GM21390 (cell line): ENCODE measurements around the gene AASS.

Source experiments
- ATAC-seq: cut with Tn5 transposase; IDR thresholded peaks from one replicate; pipeline ENCODE4 v1.9.1; 2021; ENCODE audit not compliant: unreplicated experiment

The AASS gene

DNA sequence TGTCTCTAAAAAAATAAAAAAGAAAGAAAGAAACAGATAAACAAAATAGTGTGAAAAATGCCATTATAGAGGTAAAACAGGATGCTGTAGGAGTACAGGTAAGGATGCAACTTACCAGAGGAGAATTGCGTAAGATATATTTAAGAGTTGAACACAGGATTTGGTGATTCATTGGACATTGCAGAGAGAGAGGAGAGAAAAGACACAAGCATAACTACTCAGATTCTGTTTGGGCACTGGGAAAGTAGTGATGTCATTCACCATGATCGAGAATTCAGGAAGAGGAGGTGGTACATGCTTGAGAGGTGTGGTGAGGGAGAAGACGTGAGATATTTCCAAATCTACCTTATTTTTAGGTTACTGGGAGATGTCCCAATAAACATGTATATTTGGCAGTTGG, 97.6 kb downstream of the AASS start:
- no peak for ATAC-seq

DNA sequence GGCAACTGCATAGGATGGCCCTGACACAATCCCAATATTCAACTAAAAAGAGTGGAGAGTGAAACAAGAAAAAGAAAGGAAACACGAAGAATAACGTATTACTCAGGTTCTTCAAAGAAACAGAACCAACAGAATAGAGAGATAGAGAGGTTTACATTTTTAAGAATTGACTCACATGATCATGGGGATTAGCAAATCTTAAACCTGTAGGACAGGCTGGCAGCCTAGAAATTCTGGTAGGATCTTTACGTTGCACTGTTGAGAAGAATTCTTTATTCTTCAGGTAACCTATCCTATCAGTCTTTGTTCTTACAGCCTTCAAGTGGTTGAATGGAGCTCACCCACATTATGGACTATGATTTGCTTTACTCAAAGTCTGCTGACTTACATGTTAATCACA, 103.9 kb downstream of the AASS start:
- ATAC-seq: no peak

DNA sequence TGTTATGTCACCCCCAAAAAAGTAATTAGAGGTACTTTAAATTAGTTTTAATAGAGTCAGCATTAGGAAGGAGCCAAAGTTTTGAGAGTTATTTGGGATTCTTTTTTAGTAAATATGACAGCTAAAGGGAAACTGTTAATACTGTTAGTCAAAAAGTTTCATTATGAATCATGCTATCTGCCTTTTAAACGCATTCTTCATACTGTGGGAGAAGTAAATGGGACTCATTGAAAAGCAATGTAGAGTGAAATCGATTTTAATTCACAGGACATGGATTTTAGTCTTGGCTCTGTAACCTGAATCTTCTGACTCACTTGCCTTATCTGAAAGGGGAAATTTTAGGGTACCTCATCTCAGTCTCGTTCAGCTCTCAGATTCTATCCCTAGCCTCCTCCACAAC, 105.1 kb downstream of the AASS start:
- no peak for ATAC-seq

DNA sequence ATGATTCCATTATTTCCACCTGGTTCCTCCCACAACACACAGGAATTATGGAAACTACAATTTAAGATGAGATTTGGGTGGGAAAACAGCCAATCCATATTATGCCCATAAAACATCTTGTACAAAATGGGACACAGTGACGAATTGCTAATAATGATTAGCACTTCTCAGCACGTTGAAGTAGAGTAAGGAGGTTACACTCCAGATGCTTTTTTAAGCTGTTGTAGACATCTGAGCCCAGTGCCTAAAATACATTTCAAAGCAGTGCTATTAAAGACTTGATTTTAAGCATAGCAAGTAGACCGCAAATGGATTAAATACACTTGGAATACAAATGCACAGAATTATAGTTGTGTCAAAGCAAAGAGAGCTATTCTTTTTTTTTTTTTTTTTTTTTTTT, 105.9 kb downstream of the AASS start:
- no peak for ATAC-seq

DNA sequence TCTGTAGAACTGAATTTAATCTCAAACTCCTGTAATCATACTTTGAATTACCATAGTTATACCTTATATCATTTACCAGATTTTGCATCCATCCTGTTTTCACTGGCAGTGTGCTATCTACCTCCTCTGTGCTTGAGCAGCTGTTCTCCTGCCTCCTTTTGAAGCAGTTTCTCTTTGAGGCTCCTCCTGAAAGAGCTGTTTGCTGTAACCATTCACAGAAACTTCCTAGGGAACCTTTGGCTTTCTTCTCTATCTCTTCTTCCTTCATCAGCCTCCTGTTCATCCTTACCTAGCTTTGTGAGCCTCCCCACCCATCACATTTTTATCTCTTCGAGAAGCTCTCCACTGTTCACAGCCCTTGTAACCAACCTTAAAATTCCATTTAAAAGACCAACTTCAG, 108.2 kb downstream of the AASS start:
- no peak for ATAC-seq

DNA sequence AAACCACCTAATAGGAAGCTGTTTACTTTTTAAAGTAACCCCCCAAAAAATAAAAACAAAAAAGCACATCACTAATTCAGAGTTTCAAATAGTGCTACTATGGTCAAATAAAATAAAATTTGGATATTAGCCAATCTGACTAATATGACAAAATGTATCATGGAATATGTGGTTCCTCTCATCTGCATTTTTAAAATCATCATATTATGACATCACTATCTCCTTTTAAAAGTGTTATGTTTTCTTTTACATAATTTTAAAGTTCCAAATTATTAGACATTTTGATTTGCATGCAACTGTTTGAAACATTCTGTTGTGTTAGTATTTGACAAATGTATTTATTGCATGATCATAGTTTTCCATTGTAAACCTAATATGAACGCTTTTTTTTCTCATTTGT, 110.4 kb downstream of the AASS start:
- no peak for ATAC-seq

DNA sequence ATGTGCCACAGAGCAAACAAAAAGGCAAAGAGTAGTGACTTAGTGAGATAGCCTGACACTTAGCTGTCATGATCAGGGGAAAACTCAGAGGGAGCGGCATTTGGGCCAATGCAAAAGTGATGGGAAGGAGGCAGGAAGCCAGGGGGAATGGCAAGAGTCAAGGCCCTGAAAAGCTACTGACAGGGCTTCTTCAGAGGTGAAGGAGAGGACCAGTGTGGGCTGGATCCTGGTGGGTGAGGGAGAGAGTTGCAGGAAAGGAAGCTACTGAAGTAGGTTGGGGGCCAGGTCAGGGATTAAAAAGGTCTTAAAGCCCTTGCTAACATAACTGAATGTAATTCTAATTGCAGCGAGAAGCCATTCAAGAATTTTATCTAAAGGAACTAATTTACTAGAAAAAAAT, 117.0 kb downstream of the AASS start:
- no peak for ATAC-seq
